ENCODE results near the gene SPEF2.
"Not testable (repeated sequence)": the region's sequence is repeated elsewhere in the genome, so short reads cannot be mapped to it uniquely, and the experiment has no call there.

SPEF2 gene

GRCh38 chr5:35651002-35651756 lies 33.5 kb downstream of the SPEF2 start:
- DNase-seq (ENCODE audit: low spot score) = peak; percentile 33

DNA sequence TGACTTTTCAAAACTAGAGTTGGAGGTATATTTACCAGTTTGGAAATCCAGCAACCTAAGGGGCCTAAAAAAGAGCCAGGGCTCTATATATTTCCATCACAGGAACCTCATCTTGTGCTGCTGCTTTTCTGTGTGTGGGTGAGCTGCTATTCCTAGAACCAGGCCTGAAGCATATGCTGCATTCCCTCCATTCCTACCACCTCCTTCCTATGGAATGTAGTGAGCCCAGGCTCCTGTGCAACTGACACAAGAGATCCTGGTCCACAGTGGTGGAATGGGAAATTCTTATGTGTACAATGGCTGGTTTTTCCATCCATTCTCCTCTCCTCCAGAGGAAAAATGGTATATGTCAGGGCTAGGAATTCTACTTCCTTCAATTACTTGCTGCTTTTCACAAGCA lies 39.1 kb downstream of the SPEF2 start:
- no peak for DNase-seq (ENCODE audit: low spot score)

DNA sequence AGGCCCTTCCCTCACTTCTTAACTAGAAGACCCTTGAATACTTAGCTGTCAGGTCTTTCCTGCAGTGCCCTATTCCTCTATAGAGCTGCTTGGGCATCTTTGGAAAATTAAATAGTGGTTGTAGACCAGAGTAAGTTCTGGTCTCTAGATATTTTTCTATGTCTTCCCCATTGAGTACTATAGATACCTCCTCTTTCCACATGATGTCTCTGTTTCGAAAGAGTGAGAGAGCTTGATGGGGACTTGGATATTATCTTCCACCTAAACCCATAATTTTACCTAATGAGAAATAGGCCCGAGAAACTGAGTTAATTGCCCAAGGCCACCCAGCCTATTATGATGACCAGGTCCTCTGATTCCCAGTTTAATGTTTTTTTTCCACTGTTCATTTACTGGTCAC lies 40.2 kb downstream of the SPEF2 start:
- DNase-seq (ENCODE audit: low spot score) = no peak

- DNase-seq (ENCODE audit: low spot score) = no peak
These were observed 41.9 kb downstream of the SPEF2 start for GRCh38 chr5:35659556-35659955.

DNA sequence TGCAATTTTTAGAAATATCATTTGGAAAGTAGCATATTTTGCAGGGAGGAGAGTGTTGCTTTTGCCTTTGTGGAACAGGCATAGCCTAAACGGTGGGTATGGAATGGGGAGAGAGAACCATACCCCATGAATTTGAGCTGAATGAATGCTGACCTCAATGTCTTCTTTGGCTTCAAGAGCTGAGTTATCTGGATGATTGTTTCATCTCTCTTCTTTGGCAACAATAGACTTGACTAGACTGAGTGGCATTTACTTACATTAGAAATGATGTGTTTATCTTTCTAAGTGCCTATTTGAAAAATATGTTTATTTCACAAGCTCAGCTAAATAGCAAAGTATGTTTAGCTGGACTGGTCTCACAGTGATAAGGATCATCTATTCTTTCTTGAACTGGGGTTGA lies 42.8 kb downstream of the SPEF2 start:
- DNase-seq (ENCODE audit: low spot score) = no peak

- no peak for DNase-seq (ENCODE audit: low spot score)
These were observed 46.9 kb downstream of the SPEF2 start for GRCh38 chr5:35664584-35664983.

GRCh38 chr5:35665096-35665495 lies 47.4 kb downstream of the SPEF2 start:
- no peak for DNase-seq (ENCODE audit: low spot score)

- DNase-seq (ENCODE audit: low spot score) = no peak
These were observed 50.7 kb downstream of the SPEF2 start for GRCh38 chr5:35668319-35668718.

DNA sequence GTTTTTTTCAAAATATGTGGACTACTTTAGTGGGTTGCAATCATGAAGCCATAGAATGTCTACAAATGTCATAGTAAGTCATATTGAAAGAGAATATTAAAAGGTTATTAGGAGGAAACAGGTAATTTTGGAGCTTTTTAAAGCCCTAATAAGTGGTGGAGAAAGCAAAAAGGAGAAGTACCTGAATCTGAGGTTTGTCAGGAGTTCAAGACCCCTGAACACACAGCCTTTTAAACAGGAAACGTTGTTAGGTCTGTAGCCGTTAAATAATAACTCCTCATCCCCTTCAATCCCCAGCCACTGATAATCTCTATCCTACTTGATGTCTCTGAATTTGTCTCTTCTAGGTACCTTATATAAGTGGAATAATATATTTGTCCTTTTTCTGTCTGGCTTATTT lies 51.1 kb downstream of the SPEF2 start:
- no peak for DNase-seq (ENCODE audit: low spot score)

DNA sequence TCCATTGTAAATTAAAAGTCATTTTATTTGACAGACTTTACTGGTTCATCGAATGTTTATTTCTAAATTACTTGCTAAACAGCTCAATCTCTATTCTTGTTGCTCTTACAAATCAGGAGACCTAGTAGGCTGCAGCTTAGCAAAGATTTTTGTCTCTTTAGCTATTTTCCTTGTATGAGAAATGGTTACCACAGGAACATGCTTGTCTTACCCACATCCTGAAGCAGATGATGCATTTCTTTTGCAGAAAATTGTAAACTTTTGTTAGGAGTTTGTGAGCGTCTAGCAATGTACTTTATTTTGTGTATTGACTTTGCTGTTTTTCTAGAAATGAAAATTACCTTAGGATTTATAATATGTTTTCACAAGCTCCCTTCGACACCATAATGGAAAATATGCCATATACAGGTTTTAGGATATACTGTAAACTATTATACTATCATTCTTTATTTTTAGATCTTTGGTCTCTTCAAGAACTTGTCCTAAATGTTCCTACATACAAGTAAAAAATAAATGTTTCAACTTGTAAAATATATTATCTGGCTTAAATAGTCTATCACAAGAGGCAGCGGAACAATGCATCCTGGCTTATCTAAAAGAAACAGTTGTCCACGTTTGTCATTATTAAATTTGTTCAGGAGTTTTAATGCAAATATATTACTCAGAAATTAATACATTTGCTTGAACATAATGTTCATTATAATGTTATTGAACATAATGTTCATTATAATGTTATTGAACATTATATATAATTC lies 54.1 kb downstream of the SPEF2 start:
- no peak for DNase-seq (ENCODE audit: low spot score)

GRCh38 chr5:35672296-35672655 lies 54.6 kb downstream of the SPEF2 start:
- not testable (repeated sequence) for DNase-seq (ENCODE audit: low spot score)

- no peak for DNase-seq (ENCODE audit: low spot score)
These were observed 55.3 kb downstream of the SPEF2 start for GRCh38 chr5:35672995-35673394.

GRCh38 chr5:35674049-35674448 lies 56.4 kb downstream of the SPEF2 start:
- DNase-seq (ENCODE audit: low spot score) = no peak

DNA sequence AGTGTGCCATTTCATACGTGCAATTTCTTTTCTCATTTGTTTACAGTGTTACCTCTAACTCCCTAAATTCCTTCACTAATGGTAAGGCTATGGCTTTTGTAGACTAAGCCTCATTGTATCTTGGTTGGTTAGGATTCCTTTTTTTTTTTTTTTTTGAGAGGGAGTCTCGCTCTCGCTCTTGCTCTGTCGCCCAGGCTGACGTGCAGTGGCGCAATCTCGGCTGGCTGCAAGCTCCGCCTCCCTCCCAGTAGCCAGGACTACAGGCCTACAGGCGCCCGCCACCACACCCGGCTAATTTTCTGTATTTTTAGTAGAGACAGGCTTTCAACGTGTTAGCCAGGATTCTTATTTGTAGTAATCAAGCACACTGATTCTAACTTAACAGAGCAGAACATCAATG lies 57.7 kb downstream of the SPEF2 start:
- no peak for DNase-seq (ENCODE audit: low spot score)

DNA sequence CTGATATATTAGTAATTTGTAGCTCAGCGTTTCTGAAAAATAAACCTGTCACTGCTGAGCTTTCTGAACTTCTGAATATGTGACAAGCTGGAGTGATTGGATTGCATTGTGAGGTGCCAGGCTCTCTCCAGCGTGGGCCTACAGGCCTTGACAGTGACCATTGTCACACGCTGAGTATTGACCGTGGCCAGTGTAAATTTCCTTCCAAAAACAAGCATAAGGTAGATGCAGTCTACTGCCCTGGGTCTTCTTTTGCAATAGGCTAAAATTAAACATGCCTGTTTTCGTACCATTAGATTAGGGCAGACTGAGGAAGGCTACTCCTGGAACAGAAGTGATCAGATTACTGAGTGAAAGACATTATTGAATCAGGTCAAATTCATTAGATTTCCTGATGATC lies 60.2 kb downstream of the SPEF2 start:
- DNase-seq (ENCODE audit: low spot score) = no peak

DNA sequence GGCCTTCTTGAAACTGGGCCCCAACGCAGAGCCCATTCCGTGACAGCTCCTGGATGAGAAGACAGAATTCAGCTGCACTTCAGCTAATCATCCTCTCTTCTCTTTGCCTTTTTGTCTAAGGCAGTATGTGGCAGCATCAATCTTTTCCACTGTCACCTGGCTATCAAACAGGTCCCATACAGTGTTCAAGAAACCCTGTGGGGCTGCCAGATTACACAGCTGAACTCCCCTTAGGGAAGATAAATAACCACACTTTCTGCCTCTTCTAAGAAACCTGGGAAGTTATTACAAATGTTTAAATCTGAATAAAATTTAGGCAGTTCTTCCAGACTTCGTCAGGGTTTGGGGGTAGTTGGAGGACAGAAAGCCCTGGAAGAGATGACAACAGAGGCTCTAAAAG lies 61.0 kb downstream of the SPEF2 start:
- no peak for DNase-seq (ENCODE audit: low spot score)

- no peak for DNase-seq (ENCODE audit: low spot score)
These were observed 61.7 kb downstream of the SPEF2 start for GRCh38 chr5:35679357-35679756.

- no peak for DNase-seq (ENCODE audit: low spot score)
These were observed 64.2 kb downstream of the SPEF2 start for GRCh38 chr5:35681911-35682310.

GRCh38 chr5:35683466-35683865 lies 65.8 kb downstream of the SPEF2 start:
- DNase-seq (ENCODE audit: low spot score) = peak; percentile 18

- DNase-seq (ENCODE audit: low spot score) = no peak
These were observed 67.5 kb downstream of the SPEF2 start for GRCh38 chr5:35685161-35685560.

DNA sequence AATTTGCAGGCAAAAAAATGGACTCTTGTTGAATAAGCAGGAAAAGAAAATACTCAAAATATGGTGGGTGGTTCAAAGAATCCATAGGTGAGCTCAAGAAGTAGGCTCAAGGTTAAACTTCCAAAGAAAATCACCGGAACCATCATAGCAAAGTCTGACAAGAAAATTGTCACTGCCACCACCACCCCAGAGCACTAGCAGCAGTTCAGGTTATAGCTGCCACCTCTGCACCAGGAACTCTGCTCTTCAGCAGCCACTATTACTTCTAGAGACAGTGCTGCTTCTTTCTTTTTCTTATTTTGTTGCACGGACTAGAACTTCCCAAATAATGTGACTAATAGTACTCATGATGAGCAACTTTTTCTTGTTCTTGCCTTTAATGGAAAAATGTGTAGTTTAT lies 70.3 kb downstream of the SPEF2 start:
- no peak for DNase-seq (ENCODE audit: low spot score)

DNA sequence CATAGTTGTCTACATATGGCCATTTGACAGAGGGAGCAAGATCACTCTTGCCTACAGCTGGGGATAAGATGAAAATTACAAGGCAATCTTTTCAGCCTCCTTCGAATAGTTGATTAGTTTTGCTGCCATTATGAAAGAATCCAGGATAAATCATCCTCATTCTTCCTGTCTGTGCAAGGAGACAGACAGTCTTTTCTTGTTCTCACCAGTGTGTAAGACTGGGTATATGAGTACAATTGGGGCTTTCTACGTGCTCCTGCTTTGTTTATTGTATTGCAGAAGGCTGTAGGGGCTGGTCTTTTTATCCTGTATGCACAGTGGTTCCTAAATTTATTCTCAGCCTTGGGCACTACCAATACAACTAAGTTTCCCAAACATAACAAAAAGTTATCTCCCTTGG lies 76.8 kb downstream of the SPEF2 start:
- DNase-seq (ENCODE audit: low spot score) = no peak

DNA sequence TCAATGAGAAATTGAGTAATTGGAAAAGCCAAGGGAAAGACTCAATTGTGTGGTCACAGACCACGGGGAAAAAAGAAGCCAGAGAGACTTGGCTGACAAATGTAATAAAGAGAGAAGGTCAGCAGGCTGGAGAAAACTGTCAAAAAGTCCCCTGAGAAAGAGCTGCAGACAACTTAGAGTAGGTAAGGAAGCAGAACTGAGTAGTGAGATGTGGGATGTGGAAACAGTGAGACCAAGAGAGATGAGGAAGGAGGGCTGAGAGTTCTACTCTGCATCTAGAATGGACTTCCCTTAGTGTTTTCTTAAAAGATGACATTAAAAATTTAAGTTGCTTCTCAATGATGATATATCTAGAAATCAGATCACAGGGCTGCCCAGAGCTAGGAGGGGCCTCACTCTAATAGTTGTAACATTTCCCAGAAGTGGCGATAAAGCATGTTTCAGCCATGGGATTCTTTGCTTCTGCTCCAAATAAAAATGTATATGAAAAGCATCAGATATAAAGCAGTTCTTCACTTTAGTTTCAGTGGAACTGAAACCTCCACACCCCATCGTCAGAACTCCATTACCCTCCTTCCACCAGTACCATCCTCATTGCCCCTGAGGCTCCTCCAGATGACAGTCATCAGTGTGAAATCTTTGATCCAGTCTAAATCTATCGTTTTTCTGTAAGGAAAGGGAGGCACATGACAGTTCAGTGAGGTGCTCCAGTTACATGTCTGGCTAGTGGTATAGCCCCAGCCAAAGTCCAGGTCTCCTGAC lies 80.6 kb downstream of the SPEF2 start:
- no peak for DNase-seq (ENCODE audit: low spot score)
